B cell (primary cell): ENCODE results near the gene FAT3. TPM values are rescaled to one million over a fixed set of nuclear protein-coding genes. Genes with fewer than 3 reads are reported as not detected.

Experiments used
- ATAC-seq: fragments of 200-7000 bp; cut with Tn5 transposase; one replicate; pipeline ENCODE4 v1.10.0; 2021; ENCODE audit warnings: low read depth, mild to moderate bottlenecking, moderate number of reproducible peaks, moderate library complexity
- CTCF ChIA-PET: fragments of 350-600 bp; sonication (Branson Sonifier 250); formaldehyde crosslinking; loops from one replicate; lab custom pipeline; 2021; ENCODE audit warnings: antibody characterized with exemption, inconsistent platforms; lab: Charles Lee
- POLR2A ChIA-PET: fragments of 350-600 bp; sonication (Branson Sonifier 250); formaldehyde crosslinking; loops from one replicate; lab custom pipeline; 2021; ENCODE audit warnings: antibody characterized with exemption; lab: Charles Lee
- DNase-seq: peaks from one replicate; pipeline ENCODE4 v3.0.0; 2013
- H2AFZ ChIP-seq: 2 replicates; pipeline ENCODE4 v1.6.1; 2012; ENCODE audit warnings: mild to moderate bottlenecking, low read depth, low read length; ENCODE audit not compliant: insufficient read depth, poor library complexity, severe bottlenecking
- H3K27ac ChIP-seq, 2 donors: 1 replicate in 1 of 2; 2 replicates in 1 of 2; pipeline ENCODE4 v1.5.1; 2012 to 2013; ENCODE audit warnings: low read length in 2 of 2, mild to moderate bottlenecking in 2 of 2, moderate library complexity in 1 of 2
- H3K27me3 ChIP-seq, 4 experiments: fragments of 200-600 bp in 1 of 4; sonication (generic) in 1 of 4; replicated peaks in 1 of 4; 1 replicate in 2 of 4; 2 replicates in 2 of 4; pipeline versions ENCODE4 v1.6.1 to v1.7.0; 2013 to 2016; ENCODE audit warnings: low read length in 3 of 4, mild to moderate bottlenecking in 2 of 4, mixed read lengths in 1 of 4, moderate library complexity in 1 of 4; ENCODE audit not compliant: insufficient read depth in 4 of 4, control insufficient read depth in 3 of 4; ENCODE audit errors: control extremely low read depth in 1 of 4
- H3K36me3 ChIP-seq, 2 experiments: replicated peaks in 1 of 2; 1 replicate in 1 of 2; 2 replicates in 1 of 2; pipeline versions ENCODE4 v1.6.1 to v1.7.1; 2013; ENCODE audit warnings: low read length in 1 of 2; ENCODE audit not compliant: insufficient read depth in 2 of 2, control insufficient read depth in 1 of 2; ENCODE audit errors: control extremely low read depth in 1 of 2, extremely low read depth in 1 of 2
- H3K4me1 ChIP-seq, 2 donors: fragments of 200-600 bp in 1 of 2; sonication (generic) in 1 of 2; 1 replicate in 1 of 2; 2 replicates in 1 of 2; pipeline versions ENCODE4 v1.5.1 to v1.6.1; 2013 to 2017; ENCODE audit warnings: low read length in 2 of 2; ENCODE audit not compliant: control insufficient read depth in 2 of 2, insufficient read depth in 2 of 2
- H3K4me2 ChIP-seq: replicated peaks from 2 replicates; pipeline ENCODE3; 2012; ENCODE audit warnings: mild to moderate bottlenecking, low read depth, low read length; ENCODE audit not compliant: poor library complexity, severe bottlenecking
- H3K4me3 ChIP-seq, 5 experiments: fragments of 200-600 bp in 1 of 5; sonication (generic) in 1 of 5; 1 replicate in 3 of 5; 2 replicates in 2 of 5; pipeline versions ENCODE4 v1.5.1 to v1.7.0; 2011 to 2016; ENCODE audit warnings: low read length in 4 of 5, mild to moderate bottlenecking in 4 of 5, low read depth in 2 of 5, control low read depth in 1 of 5, moderate library complexity in 1 of 5; ENCODE audit not compliant: insufficient read depth in 1 of 5; ENCODE audit errors: control extremely low read depth in 1 of 5, extremely low read depth in 1 of 5
- H3K79me2 ChIP-seq: fragments of 200-600 bp; sonication (generic); one replicate; pipeline ENCODE4 v1.6.0; 2016; ENCODE audit warnings: low read length; ENCODE audit not compliant: control insufficient read depth, insufficient read depth
- H3K9ac ChIP-seq: fragments of 200-600 bp; sonication (generic); 2 replicates; pipeline ENCODE4 v1.6.1; 2017; ENCODE audit warnings: mild to moderate bottlenecking, low read length, moderate library complexity
- H3K9me3 ChIP-seq, 3 donors: one replicate each; pipeline versions ENCODE4 v1.6.1 to v1.7.1; 2013; ENCODE audit warnings: low read length in 2 of 3; ENCODE audit not compliant: control insufficient read depth in 2 of 3, insufficient read depth in 1 of 3; ENCODE audit errors: control extremely low read depth in 1 of 3
- H4K20me1 ChIP-seq: 2 replicates; pipeline ENCODE4 v1.6.0; 2012; ENCODE audit warnings: mild to moderate bottlenecking, low read length; ENCODE audit not compliant: insufficient read depth, control insufficient read depth, poor library complexity, severe bottlenecking
- H3K27ac Mint-ChIP-seq: one replicate; pipeline ENCODE4 v1.8.0; 2021; ENCODE audit warnings: mixed read lengths
- H3K27me3 Mint-ChIP-seq: one replicate; pipeline ENCODE4 v1.8.0; 2021; ENCODE audit warnings: mixed read lengths
- H3K4me1 Mint-ChIP-seq: one replicate; pipeline ENCODE4 v1.8.0; 2021; ENCODE audit warnings: mixed read lengths
- H3K4me3 Mint-ChIP-seq: one replicate; pipeline ENCODE4 v1.8.0; 2021; ENCODE audit warnings: mixed read lengths
- H3K9me3 Mint-ChIP-seq: one replicate; pipeline ENCODE4 v1.8.0; 2022; ENCODE audit warnings: mixed read lengths; ENCODE audit not compliant: insufficient read depth
- EZH2 ChIP-seq: IDR thresholded peaks from 2 replicates; pipeline ENCODE4 v1.6.1; 2012; ENCODE audit warnings: borderline replicate concordance, low read depth, mild to moderate bottlenecking, moderate library complexity, low read length; ENCODE audit not compliant: insufficient read depth, poor library complexity, severe bottlenecking
- WGBS: methylation state at CpG from one replicate; pipeline ENCODE4 v1.1.5; 2013; ENCODE audit warnings: missing lambda C conversion rate; ENCODE audit not compliant: insufficient coverage; 5-methylcytosine and 5-hydroxymethylcytosine counted together
- intact Hi-C: fragments of 100-400 bp; cut with micrococcal nuclease; formaldehyde crosslinking; loops from one replicate; pipeline ENCODE4 v1.10.0; 2022
- polyA plus RNA-seq: library from polyadenylated mRNA; depleted of rRNA; stranded (reverse); fragments of >200 nt; gene quantifications from 2 replicates; pipeline ENCODE4 v1.2.3, GENCODE V29; 2012
- total RNA-seq, 2 donors: library from RNA; stranded (reverse); fragments of 120-200 nt in 1 of 2; gene quantifications; 1 replicate in 1 of 2; 2 replicates in 1 of 2; pipeline versions ENCODE4 v1.2.3 to v1.2.4, GENCODE V29; 2013 to 2022
- TF ChIP-seq, protein P1 (sequence below): fragments of 200-600 bp; IDR thresholded peaks from one replicate; pipeline ENCODE4 v1.8.0; 2022; ENCODE audit warnings: antibody characterized with exemption, mild to moderate bottlenecking

The FAT3 gene
- total and polyA plus RNA-seq, 2 donors (not counting 1 experiment from before 2014, with no cell fraction given) = not detected

DNA sequence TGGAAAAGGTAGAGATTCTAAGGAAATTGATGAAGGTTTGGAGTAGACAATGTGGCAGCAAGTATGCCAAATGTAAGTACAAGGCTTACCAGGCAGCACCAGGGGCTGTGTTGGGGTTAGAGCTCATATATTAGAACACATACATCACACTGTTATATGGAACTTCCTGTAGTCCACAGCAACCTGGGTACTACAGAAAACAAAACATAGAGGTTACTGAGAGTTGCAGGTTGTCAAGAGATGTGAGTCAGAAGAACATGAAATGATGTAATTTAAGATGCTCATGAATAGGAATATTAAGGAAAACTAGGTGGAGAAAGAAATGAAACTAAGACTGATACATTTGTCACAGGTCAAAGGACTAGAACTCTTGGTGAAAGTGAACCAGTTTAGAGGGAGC, 22.0 kb downstream of the FAT3 start:
- Histone ChIP-seq H4K20me1 (no peaks in the 10 kb centered on the region), H3K27me3 (no peaks in the 10 kb centered on the region), H2AFZ (no peak overlapping the region), H3K4me2 (no peak overlapping the region), H3K27ac (no peak overlapping the region), H3K9ac (no peak overlapping the region), H3K9me3 (no peaks in the 10 kb centered on the region), H3K4me1 (no peaks in the 10 kb centered on the region), H3K36me3 (no peaks in the 10 kb centered on the region), H3K79me2 (no peaks in the 10 kb centered on the region), H3K4me3 (no peak overlapping the region)
- Mint-ChIP-seq H3K9me3 (no peaks in the 10 kb centered on the region), H3K4me1 (no peaks in the 10 kb centered on the region), H3K27me3 (no peaks in the 10 kb centered on the region), H3K27ac (no peak overlapping the region), H3K4me3 (no peak overlapping the region)
- DNase-seq = no peak
- CTCF ChIA-PET = no interaction called here
- POLR2A ChIA-PET = no interaction called here
- TF ChIP-seq, protein P1, sequence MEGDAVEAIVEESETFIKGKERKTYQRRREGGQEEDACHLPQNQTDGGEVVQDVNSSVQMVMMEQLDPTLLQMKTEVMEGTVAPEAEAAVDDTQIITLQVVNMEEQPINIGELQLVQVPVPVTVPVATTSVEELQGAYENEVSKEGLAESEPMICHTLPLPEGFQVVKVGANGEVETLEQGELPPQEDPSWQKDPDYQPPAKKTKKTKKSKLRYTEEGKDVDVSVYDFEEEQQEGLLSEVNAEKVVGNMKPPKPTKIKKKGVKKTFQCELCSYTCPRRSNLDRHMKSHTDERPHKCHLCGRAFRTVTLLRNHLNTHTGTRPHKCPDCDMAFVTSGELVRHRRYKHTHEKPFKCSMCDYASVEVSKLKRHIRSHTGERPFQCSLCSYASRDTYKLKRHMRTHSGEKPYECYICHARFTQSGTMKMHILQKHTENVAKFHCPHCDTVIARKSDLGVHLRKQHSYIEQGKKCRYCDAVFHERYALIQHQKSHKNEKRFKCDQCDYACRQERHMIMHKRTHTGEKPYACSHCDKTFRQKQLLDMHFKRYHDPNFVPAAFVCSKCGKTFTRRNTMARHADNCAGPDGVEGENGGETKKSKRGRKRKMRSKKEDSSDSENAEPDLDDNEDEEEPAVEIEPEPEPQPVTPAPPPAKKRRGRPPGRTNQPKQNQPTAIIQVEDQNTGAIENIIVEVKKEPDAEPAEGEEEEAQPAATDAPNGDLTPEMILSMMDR = no peak
- TF ChIP-seq EZH2 = no peak
- ATAC-seq = no peak
- intact Hi-C loops = no loop called here

DNA sequence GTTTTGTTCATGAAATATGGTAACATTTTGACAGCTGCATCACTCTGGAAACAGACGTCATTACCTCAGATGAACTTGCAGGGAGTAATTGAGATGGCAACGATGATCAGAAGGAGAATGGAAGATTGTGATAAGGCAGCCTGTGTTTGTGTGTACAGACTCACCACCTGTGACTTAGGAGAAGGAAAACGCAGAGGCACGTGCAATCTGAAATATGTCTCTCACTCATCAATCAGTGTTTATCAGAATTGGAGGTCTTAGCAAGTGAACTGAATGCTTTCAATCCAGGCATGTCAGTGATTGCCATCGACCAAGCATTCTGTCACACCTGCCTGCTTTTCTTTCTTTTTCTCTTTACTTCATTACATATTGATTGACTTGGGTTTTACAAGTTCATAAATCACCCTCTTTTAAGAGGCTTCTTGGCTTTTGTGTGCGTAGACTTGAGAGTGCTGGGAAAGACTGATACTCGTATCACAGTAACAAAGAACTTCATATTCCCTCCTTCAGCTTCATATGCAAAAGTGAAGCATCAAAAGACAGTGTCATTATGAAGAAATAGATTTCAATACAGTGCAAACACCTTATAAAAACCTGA, 24.6 kb downstream of the FAT3 start:
- 75% methylated on average over 3 of the region's 7 CpGs for WGBS
- H3K36me3 ChIP-seq = no peaks in the 10 kb centered on the region
- no peak for ATAC-seq

More for the DNA sequence above, 24.6 kb downstream of the FAT3 start:
- Histone ChIP-seq H3K9me3 (no peaks in the 10 kb centered on the region), H3K4me1 (no peaks in the 10 kb centered on the region), H3K4me2 (no peak overlapping the region), H3K79me2 (no peaks in the 10 kb centered on the region), H4K20me1 (no peaks in the 10 kb centered on the region), H3K27me3 (no peaks in the 10 kb centered on the region), H3K9ac (no peak overlapping the region), H3K27ac (no peak overlapping the region), H2AFZ (no peak overlapping the region), H3K4me3 (no peak overlapping the region)
- Mint-ChIP-seq H3K9me3 (no peaks in the 10 kb centered on the region), H3K4me3 (no peak overlapping the region), H3K27me3 (no peaks in the 10 kb centered on the region), H3K27ac (no peak overlapping the region), H3K4me1 (no peaks in the 10 kb centered on the region)
- intact Hi-C loops = no loop called here
- CTCF ChIA-PET = no interaction called here
- POLR2A ChIA-PET = no interaction called here
- no peak for DNase-seq
- TF ChIP-seq EZH2 = no peak
- TF ChIP-seq, protein P1 = no peak
